GM12865 (cell line): ENCODE results near the gene MBP.
"Not testable (repeated sequence)": the region's sequence is repeated elsewhere in the genome, so short reads cannot be mapped to it uniquely, and the experiment has no call there.

Experiments used
- DNase-seq: peaks from one replicate; pipeline ENCODE4 v3.0.0; 2010; ENCODE audit warnings: low read depth
- H3K4me3 ChIP-seq: 2 replicates; pipeline ENCODE4 v1.5.1; 2011; ENCODE audit warnings: mild to moderate bottlenecking, low read depth, low read length, control low read depth
- TF ChIP-seq, protein P1 (sequence below): IDR thresholded peaks from 2 replicates; pipeline ENCODE4 v1.5.1; 2011; ENCODE audit warnings: low read length, control low read depth, low read depth, inconsistent platforms; ENCODE audit not compliant: insufficient read depth; ENCODE audit errors: missing control alignments

The MBP gene

DNA sequence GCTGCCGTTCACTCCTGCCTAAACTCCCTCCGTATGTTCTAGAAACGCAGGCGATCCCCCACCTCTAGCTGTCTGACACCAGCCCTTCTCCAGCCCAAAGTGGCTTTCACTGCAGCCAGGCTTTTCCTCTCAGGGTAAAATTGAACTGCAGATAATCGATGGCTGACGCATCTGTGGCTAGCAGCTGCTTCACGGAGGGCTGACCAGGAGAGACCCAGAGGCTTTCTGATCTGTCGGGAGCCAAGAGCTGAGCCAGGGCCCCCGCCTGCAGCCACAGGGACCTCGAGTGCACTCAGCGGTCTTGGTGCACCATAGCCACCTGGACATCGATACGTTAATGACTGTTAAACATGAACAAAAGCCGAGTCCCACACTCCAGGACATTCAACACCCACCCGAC, 107.5 kb downstream of the MBP start:
- TF ChIP-seq, protein P1, sequence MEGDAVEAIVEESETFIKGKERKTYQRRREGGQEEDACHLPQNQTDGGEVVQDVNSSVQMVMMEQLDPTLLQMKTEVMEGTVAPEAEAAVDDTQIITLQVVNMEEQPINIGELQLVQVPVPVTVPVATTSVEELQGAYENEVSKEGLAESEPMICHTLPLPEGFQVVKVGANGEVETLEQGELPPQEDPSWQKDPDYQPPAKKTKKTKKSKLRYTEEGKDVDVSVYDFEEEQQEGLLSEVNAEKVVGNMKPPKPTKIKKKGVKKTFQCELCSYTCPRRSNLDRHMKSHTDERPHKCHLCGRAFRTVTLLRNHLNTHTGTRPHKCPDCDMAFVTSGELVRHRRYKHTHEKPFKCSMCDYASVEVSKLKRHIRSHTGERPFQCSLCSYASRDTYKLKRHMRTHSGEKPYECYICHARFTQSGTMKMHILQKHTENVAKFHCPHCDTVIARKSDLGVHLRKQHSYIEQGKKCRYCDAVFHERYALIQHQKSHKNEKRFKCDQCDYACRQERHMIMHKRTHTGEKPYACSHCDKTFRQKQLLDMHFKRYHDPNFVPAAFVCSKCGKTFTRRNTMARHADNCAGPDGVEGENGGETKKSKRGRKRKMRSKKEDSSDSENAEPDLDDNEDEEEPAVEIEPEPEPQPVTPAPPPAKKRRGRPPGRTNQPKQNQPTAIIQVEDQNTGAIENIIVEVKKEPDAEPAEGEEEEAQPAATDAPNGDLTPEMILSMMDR, result no peak
- DNase-seq, result no peak
- H3K4me3 ChIP-seq, result no peak overlapping the region

DNA sequence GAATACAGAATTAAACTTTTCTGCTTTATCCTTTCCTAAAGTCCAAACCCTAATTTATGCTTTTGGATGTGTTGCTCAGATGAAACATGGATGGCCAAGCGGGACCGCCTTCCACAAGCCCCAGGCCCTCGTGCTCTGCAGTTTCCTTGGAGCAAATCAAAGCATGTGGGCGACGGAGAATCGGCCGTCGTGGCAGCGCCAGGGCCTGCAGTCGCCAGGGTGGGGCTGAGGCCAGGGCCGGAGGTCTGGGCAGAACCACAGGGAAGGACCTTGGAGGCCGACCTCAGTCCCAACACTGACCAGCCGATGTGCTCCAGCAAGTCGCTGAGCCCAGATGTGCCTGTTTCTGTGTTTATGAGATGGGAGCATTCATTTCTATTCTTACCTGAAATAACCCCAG, 108.1 kb downstream of the MBP start:
- DNase-seq, result no peak
- no peak overlapping the region for H3K4me3 ChIP-seq
- TF ChIP-seq, protein P1, result no peak

- DNase-seq, result no peak
- H3K4me3 ChIP-seq, result no peak overlapping the region
- TF ChIP-seq, protein P1, result no peak
Measured at GRCh38 chr18:77023102-77023782, 109.3 kb downstream of the MBP start.

DNA sequence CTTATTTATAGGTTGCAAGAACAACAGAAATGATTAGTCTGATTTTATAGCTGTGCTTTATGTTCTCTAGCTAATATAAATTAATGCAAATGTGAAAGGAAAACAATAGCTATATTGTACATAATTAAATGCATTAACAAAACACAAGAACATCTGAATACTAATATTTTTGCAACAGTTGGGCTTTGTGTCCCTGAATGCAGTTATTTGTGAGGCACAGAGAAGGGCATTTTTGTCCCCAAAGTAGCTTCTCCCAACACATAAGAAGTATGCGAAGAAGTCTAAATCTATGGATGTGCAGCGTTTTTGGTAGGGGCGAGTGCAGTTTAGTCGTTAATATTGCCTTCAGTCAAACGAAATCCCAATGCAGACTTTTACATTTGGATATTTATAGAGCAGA, 110.0 kb downstream of the MBP start:
- TF ChIP-seq, protein P1, result no peak
- DNase-seq, result no peak
- no peak overlapping the region for H3K4me3 ChIP-seq

DNA sequence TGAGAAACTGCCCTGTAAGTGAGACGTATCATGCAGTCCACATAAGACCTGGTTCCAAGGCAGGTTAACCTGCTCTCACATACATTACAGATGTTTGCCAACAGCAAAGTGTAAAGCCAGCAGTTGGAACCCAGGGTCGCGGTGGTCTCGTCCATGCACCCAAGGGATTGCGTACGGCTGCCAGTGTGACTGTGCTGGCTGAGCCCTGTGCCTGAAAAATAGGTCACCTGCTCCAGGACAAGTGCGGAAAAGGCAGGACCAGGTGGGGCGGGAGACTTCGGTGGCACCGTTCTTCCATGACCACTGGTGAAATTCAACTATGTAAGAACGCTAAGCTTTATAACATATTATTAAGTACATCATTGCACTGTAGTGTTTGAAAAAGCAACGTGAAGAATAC, 110.5 kb downstream of the MBP start:
- no peak overlapping the region for H3K4me3 ChIP-seq
- TF ChIP-seq, protein P1, result no peak
- DNase-seq, result no peak

DNA sequence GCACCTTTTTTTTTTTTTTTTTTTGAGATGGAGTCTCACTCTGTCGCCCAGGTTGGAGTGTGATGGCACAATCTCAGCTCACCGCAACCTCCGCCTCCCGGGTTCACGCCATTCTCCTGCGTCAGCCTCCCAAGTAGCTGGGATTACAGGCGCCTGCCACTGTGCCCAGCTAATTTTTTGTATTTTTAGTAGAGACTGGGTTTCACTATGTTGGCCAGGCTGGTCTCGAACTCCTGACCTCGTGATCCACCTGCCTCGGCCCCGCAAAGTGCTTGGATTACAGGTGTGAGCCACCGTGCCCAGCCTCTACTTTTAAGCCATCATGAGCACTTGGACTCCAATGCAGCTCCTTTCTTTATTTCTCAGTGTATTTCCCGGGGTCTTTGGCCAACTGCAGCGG, 111.1 kb downstream of the MBP start:
- not testable (repeated sequence) for H3K4me3 ChIP-seq, DNase-seq

- TF ChIP-seq, protein P1, result no peak
- H3K4me3 ChIP-seq, result no peak overlapping the region
Measured at GRCh38 chr18:77021075-77021474, 111.5 kb downstream of the MBP start.

More at GRCh38 chr18:77021075-77021474, 111.5 kb downstream of the MBP start:
- DNase-seq, result no peak
